HepG2 (cell line): Measurements from ENCODE around the gene APOC4. TPM values are rescaled to one million over a fixed set of nuclear protein-coding genes. Genes with fewer than 3 reads are reported as not detected.

Source experiments
- ATM ChIP-seq: fragments of 450-650 bp; IDR thresholded peaks from 2 replicates; pipeline ENCODE4 v1.7.1; 2017; ENCODE audit warnings: mild to moderate bottlenecking, borderline replicate concordance
- CCAR2 ChIP-seq: fragments of 200-400 bp; formaldehyde crosslinking; optimal IDR thresholded peaks from 2 replicates; pipeline ENCODE3; 2018; ENCODE audit warnings: low read depth, mild to moderate bottlenecking, low read length, moderate library complexity
- CREM ChIP-seq, 2 experiments: sonication (generic) in 1 of 2; formaldehyde crosslinking in 1 of 2; IDR thresholded peaks; 2 replicates each; pipeline versions ENCODE4 v1.4.0 to v1.6.1; 2016 to 2020; ENCODE audit warnings: antibody characterized with exemption in 1 of 2, mild to moderate bottlenecking in 1 of 2, missing genetic modification reagents in 1 of 2
- DRAP1 ChIP-seq: IDR thresholded peaks from 2 replicates; pipeline ENCODE4 v1.6.1; 2016; ENCODE audit warnings: missing genetic modification reagents, missing compliant biosample characterization
- FOXA3 ChIP-seq: IDR thresholded peaks from 2 replicates; pipeline ENCODE4 v1.6.1; 2016; ENCODE audit warnings: missing genetic modification reagents, missing compliant biosample characterization
- FOXK2 ChIP-seq: fragments of 450-650 bp; IDR thresholded peaks from 2 replicates; pipeline ENCODE4 v1.6.1; 2016
- GZF1 ChIP-seq: sonication (generic); formaldehyde crosslinking; IDR thresholded peaks from 2 replicates; pipeline ENCODE4 v1.5.1; 2020; ENCODE audit warnings: mild to moderate bottlenecking, missing genetic modification reagents
- HCFC1 ChIP-seq: fragments of 150-350 bp; IDR thresholded peaks from 2 replicates; pipeline ENCODE4 v1.6.1; 2014; ENCODE audit warnings: low read depth, low read length
- HIVEP1 ChIP-seq: sonication (generic); formaldehyde crosslinking; IDR thresholded peaks from 2 replicates; pipeline ENCODE4 v1.4.0; 2020; ENCODE audit warnings: mild to moderate bottlenecking, missing genetic modification reagents
- MIXL1 ChIP-seq: IDR thresholded peaks from 2 replicates; pipeline ENCODE4 v1.6.1; 2016
- NBN ChIP-seq: fragments of 450-650 bp; conservative IDR thresholded peaks from 2 replicates; pipeline ENCODE4 v1.6.1; 2017
- NFYC ChIP-seq: IDR thresholded peaks from 2 replicates; pipeline ENCODE4 v1.6.1; 2016; ENCODE audit warnings: missing genetic modification reagents, missing compliant biosample characterization
- PATZ1 ChIP-seq: sonication (generic); formaldehyde crosslinking; IDR thresholded peaks from 2 replicates; pipeline ENCODE4 v1.4.0; 2020; ENCODE audit warnings: missing genetic modification reagents
- RFX1 ChIP-seq: fragments of 450-650 bp; IDR thresholded peaks from 2 replicates; pipeline ENCODE4 v1.6.1; 2017
- RFX5 ChIP-seq: IDR thresholded peaks from 2 replicates; pipeline ENCODE4 v1.6.1; 2011; ENCODE audit warnings: low read depth, low read length, improper control_type of control experiment
- ZBTB43 ChIP-seq: sonication (generic); formaldehyde crosslinking; conservative IDR thresholded peaks from 2 replicates; pipeline ENCODE4 v1.4.0; 2020; ENCODE audit warnings: missing genetic modification reagents
- ZHX1 ChIP-seq: sonication (generic); formaldehyde crosslinking; IDR thresholded peaks from 2 replicates; pipeline ENCODE4 v1.8.1; 2022; ENCODE audit warnings: low read depth, mild to moderate bottlenecking, missing genetic modification reagents
- ZNF17 ChIP-seq: sonication (generic); formaldehyde crosslinking; IDR thresholded peaks from 2 replicates; pipeline ENCODE4 v1.5.0; 2020; ENCODE audit warnings: mild to moderate bottlenecking, missing genetic modification reagents
- ZNF20 ChIP-seq: sonication (generic); formaldehyde crosslinking; IDR thresholded peaks from 2 replicates; pipeline ENCODE4 v1.4.0; 2020; ENCODE audit warnings: mild to moderate bottlenecking, moderate library complexity, missing genetic modification reagents
- ZNF260 ChIP-seq: sonication (generic); formaldehyde crosslinking; IDR thresholded peaks from 2 replicates; pipeline ENCODE4 v1.4.0; 2020; ENCODE audit warnings: missing genetic modification reagents, low read depth, mild to moderate bottlenecking, borderline replicate concordance
- ZNF530 ChIP-seq: sonication (generic); formaldehyde crosslinking; IDR thresholded peaks from 2 replicates; pipeline ENCODE4 v1.5.0; 2020; ENCODE audit warnings: low read depth, mild to moderate bottlenecking, missing genetic modification reagents
- ZNF569 ChIP-seq: sonication (generic); formaldehyde crosslinking; IDR thresholded peaks from 2 replicates; pipeline ENCODE4 v1.5.0; 2020; ENCODE audit warnings: mild to moderate bottlenecking, missing genetic modification reagents, moderate library complexity, borderline replicate concordance
- ZNF770 ChIP-seq: sonication (generic); formaldehyde crosslinking; IDR thresholded peaks from 2 replicates; pipeline ENCODE4 v1.5.0; 2020; ENCODE audit warnings: mild to moderate bottlenecking, missing genetic modification reagents
- ZSCAN25 ChIP-seq: sonication (generic); formaldehyde crosslinking; IDR thresholded peaks from 2 replicates; pipeline ENCODE4 v1.8.0; 2022; ENCODE audit warnings: mild to moderate bottlenecking, missing genetic modification reagents
- polyA plus RNA-seq, 8 experiments: library from polyadenylated mRNA; depleted of rRNA in 3 of 8; stranded (reverse) in 7 of 8; unstranded in 1 of 8; fragments of >200 nt; fragmentation: Illumina TruSeq in 4 of 8; extraction: Trizol in 4 of 8; gene quantifications; 2 replicates each; pipeline versions ENCODE4 v1.2.1 to v1.2.3, GENCODE V29; 2011 to 2016; ENCODE audit warnings: low read depth in 4 of 8, missing spikeins in 1 of 8, mixed read lengths in 1 of 8; ENCODE audit not compliant: insufficient read depth in 1 of 8
- total RNA-seq, 5 experiments: library from RNA; depleted of rRNA; stranded (reverse); fragments of >200 nt; fragmentation: Illumina TruSeq; extraction: Trizol; gene quantifications; 2 replicates each; pipeline ENCODE4 v1.2.3, GENCODE V29; 2016; ENCODE audit warnings: low read depth in 1 of 5

APOC4 gene
- total and polyA plus RNA-seq, 2 of the 13 experiments (the other 11 are each of a cell fraction or from before 2014, with no cell fraction given), result 0.46 TPM; not detected in 1

- TF ChIP-seq DRAP1 (CRISPR knock-in tag) (peak; percentile 77), MIXL1 (CRISPR knock-in tag) (peak; percentile 94), ZNF530 (CRISPR knock-in tag) (no peak), ZBTB43 (peak; percentile 71; the same call in 1 of the 2 replicates), RFX1 (no peak), ATM (no peak), CREM (IDR thresholded peaks at IDR 0.05) (peak; percentile 91), CREM (CRISPR knock-in tag; IDR thresholded peaks at IDR 0.05) (no peak), GZF1 (CRISPR knock-in tag) (no peak), ZNF569 (CRISPR knock-in tag) (no peak), ZSCAN25 (CRISPR knock-in tag) (peak; percentile 84; the same call in 1 of the 2 replicates), FOXK2 (no peak; the same call in 1 of the 2 replicates), HIVEP1 (no peak; the same call in none of the 2 replicates), ZNF260 (no peak), ZNF17 (CRISPR knock-in tag) (no peak), NBN (no peak), ZNF770 (peak; percentile 77), ZHX1 (CRISPR knock-in tag) (peak; percentile 94), RFX5 (peak; percentile 73), PATZ1 (peak; percentile 99), ZNF20 (CRISPR knock-in tag) (no peak), FOXA3 (CRISPR knock-in tag) (peak; percentile 97), NFYC (CRISPR knock-in tag) (peak; percentile 29; the same call in 1 of the 2 replicates), HCFC1 (no peak), CCAR2 (no peak)
Observed at GRCh38 chr19:44924243-44924725, 17.8 kb upstream of the APOC4 start (continued).
